ENCODE data around the gene OR6P1.
A peak's percentile ranks its signal among the peaks of the same experiment; 100 is the strongest.

The OR6P1 gene

DNA sequence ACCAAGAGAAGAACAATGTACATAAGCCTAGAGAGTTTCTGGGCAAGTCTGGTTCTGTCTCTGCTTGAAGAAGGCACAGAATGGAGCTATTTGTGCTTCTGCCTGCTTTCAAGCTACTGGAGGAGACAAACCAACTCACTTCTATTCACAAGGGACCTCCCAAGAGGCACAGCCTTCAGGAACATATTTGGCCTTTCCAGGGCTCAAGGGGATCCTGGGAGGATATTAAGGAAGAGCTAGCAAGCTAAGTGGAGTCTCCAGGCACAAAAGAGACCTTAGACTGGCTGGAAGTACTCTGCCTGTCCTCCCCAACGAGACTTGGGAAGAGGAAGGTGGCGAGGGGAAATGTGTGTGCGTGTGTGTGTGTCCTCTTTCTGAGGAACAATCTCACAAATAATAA lies 16.0 kb downstream of the OR6P1 start, which contains the start of gene OR6Y1:
OR6Y1 (minus strand) TSS at position 54 of the 400 bp plus-strand sequence. CDS start 6,300 bp downstream, outside the sequence.
- no peak within 1 kb of the TSS for H3K4me3 ChIP-seq (ENCODE audit: low read depth, low read length)
- TF ChIP-seq, protein P1, sequence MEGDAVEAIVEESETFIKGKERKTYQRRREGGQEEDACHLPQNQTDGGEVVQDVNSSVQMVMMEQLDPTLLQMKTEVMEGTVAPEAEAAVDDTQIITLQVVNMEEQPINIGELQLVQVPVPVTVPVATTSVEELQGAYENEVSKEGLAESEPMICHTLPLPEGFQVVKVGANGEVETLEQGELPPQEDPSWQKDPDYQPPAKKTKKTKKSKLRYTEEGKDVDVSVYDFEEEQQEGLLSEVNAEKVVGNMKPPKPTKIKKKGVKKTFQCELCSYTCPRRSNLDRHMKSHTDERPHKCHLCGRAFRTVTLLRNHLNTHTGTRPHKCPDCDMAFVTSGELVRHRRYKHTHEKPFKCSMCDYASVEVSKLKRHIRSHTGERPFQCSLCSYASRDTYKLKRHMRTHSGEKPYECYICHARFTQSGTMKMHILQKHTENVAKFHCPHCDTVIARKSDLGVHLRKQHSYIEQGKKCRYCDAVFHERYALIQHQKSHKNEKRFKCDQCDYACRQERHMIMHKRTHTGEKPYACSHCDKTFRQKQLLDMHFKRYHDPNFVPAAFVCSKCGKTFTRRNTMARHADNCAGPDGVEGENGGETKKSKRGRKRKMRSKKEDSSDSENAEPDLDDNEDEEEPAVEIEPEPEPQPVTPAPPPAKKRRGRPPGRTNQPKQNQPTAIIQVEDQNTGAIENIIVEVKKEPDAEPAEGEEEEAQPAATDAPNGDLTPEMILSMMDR (IDR thresholded peaks at IDR 0.05; ENCODE audit: control insufficient read depth, extremely low read depth, insufficient read depth): no peak
- DNase-seq (ENCODE audit: low read depth): no peak

DNA sequence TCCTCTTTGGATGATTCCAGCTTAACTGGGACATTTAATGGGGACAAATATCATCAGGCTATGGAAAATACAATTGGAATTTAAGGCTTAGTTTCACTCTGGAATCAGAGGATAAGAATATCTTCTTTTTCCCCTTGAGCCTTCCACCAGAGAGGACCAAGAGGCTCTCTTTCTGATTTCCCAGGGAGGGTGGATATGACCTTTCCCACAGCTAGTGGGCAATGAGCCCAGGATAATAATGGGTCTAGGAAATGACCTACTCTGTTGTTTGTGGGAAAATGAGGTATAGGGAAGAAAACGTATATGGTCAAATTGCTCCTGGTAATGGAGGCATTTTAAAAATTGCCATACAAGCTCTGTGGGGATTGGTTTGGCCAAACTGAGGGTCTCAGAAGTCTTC lies 18.1 kb downstream of the OR6P1 start:
- no peak for DNase-seq (ENCODE audit: low read depth)
- TF ChIP-seq, protein P1 (IDR thresholded peaks at IDR 0.05; ENCODE audit: control insufficient read depth, extremely low read depth, insufficient read depth): no peak
- no peak overlapping the region for H3K4me3 ChIP-seq (ENCODE audit: low read depth, low read length)

DNA sequence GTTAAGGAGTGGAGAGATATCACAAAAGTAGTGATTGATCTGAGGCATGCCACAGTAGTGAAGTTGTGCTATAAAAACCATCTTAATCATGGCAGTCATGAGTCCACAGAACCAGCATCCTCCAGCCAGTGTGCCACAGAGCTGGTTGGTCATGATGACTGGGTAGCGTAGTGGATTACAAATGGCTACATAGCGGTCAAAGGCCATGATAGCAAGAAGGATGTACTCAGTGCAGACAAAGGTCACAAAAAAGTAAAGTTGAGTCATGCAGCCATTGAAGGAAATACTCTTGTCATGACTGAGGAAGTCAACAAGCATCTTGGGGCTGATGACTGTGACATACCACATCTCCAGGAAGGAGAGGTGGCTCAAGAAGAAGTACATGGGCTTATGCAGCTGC lies 22.8 kb downstream of the OR6P1 start:
- TF ChIP-seq, protein P1 (IDR thresholded peaks at IDR 0.05; ENCODE audit: control insufficient read depth, extremely low read depth, insufficient read depth): no peak
- H3K4me3 ChIP-seq (ENCODE audit: low read depth, low read length): no peak overlapping the region
- no peak for DNase-seq (ENCODE audit: low read depth)

DNA sequence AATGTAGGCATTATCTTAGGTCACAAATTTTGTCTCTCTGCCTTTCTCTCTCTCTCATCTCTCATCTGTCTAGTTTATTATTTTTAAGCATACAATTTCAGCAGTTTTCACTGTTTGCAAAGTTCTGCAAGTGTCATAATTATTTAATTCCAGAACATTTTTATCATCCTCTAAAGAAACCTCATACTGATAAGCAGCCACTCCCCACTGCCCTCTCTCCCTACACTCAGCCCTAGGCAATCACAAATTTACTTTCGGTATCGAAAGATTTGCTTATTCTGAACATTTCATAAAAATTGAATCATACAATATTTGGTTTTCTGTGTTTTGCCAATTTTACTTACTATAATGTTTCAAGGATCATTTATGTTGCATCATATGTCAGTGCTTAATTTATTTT lies 32.8 kb downstream of the OR6P1 start:
- no peak overlapping the region for H3K4me3 ChIP-seq (ENCODE audit: low read depth, low read length)
- TF ChIP-seq, protein P1 (IDR thresholded peaks at IDR 0.05; ENCODE audit: control insufficient read depth, extremely low read depth, insufficient read depth): no peak
- no peak for DNase-seq (ENCODE audit: low read depth)

DNA sequence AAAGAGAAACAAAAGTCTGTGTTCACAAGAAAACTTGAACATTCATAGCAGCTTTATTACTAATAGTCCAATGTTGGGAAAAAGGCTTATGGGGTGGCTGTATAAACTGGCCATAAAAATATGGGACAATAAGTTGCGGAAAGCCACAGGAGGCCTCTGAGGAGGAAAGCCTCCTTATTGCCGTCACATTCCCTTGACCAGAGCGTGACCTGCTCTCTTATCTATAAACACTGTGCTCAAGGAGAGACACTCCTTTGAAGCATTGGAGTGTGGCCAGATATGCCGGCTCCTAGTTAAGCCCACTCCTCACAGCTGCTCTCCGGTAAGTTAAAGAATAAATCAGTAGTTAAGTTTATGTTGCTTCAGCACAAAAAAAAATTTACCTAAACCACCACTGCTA lies 35.9 kb downstream of the OR6P1 start:
- no peak overlapping the region for H3K4me3 ChIP-seq (ENCODE audit: low read depth, low read length)
- DNase-seq (ENCODE audit: low read depth): no peak
- TF ChIP-seq, protein P1 (IDR thresholded peaks at IDR 0.05; ENCODE audit: control insufficient read depth, extremely low read depth, insufficient read depth): no peak

DNA sequence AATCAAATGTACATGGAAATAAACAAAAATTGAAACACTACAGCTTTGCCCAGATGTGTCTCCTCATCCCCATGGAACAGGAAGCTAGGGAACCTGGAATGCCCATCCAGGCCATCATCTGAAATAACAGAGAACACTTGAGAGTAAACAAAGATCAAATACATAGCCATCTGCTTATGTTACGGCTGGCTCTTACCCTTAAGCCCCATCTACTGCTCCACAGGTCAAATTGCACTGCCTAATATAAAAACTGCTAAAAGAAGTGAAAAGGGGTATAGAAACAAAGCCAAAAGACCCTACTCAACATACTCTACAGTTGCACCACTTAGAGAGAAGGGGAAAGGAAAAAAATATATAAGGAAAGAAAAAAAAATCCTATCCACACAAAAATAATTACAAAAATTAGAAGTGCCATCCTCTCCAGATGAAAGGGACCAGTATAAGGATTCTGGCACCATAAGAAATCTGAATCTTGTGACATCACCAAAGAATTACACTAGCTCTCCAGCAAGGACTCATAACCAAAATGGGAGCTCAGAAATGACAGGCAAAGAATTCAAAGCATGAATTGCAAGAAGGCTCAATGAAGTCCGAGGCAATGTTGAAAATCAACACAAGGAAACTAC lies 43.1 kb downstream of the OR6P1 start:
- TF ChIP-seq, protein P1 (IDR thresholded peaks at IDR 0.05; ENCODE audit: control insufficient read depth, extremely low read depth, insufficient read depth): peak; percentile 43
- no peak overlapping the region for H3K4me3 ChIP-seq (ENCODE audit: low read depth, low read length)
- peak; percentile 7 for DNase-seq (ENCODE audit: low read depth)

DNA sequence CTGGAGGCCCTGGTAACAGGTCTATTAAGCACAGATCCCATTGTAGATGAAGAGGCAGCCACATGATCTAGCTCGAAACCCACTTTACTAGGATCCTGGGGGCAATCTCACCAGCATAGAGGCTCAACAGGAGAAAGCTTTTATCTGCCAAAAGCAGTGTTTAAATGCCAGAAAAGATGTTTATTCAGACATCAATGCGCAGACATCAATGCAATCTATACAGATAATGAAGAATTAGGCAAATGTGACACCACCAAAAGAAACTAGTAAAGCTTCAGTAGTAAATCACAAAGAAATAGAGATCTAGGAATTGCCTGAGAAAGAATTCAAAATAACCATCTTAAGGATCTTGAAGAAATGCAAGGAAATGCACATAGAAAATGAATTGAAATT lies 48.7 kb downstream of the OR6P1 start:
- no peak for DNase-seq (ENCODE audit: low read depth)
- TF ChIP-seq, protein P1 (IDR thresholded peaks at IDR 0.05; ENCODE audit: control insufficient read depth, extremely low read depth, insufficient read depth): no peak
- H3K4me3 ChIP-seq (ENCODE audit: low read depth, low read length): no peak overlapping the region
